GM21737 (cell line): ENCODE data around the gene ACOT13.
"Not testable (repeated sequence)": the region's sequence is repeated elsewhere in the genome, so short reads cannot be mapped to it uniquely, and the experiment has no call there.

Experiments used
- ATAC-seq: cut with Tn5 transposase; IDR thresholded peaks from one replicate; pipeline ENCODE4 v1.9.1; 2021; ENCODE audit warnings: mild to moderate bottlenecking, moderate library complexity; ENCODE audit not compliant: unreplicated experiment

The ACOT13 gene

GRCh38 chr6:24661759-24662158 lies 5.1 kb upstream of the ACOT13 start:
- ATAC-seq: not testable (repeated sequence)

GRCh38 chr6:24662236-24662635 lies 4.6 kb upstream of the ACOT13 start:
- ATAC-seq: no peak

- ATAC-seq: no peak
Measured at GRCh38 chr6:24663189-24663588, 3.7 kb upstream of the ACOT13 start.

GRCh38 chr6:24664046-24664987 lies 2.6 kb upstream of the ACOT13 start:
- ATAC-seq: no peak

GRCh38 chr6:24666097-24666640 lies 708 bp upstream of the ACOT13 start:
- peak; percentile 29 for ATAC-seq

GRCh38 chr6:24667378-24667803 lies 514 bp downstream of the ACOT13 start:
- peak; percentile 1 for ATAC-seq

GRCh38 chr6:24668066-24668996 lies 1.5 kb downstream of the ACOT13 start:
- ATAC-seq: not testable (repeated sequence)

GRCh38 chr6:24668997-24669361 lies 2.1 kb downstream of the ACOT13 start:
- ATAC-seq: no peak

- not testable (repeated sequence) for ATAC-seq
Measured at GRCh38 chr6:24670492-24670891, 3.6 kb downstream of the ACOT13 start.

- ATAC-seq: not testable (repeated sequence)
Measured at GRCh38 chr6:24671077-24671476, 4.2 kb downstream of the ACOT13 start.

- no peak for ATAC-seq
Measured at GRCh38 chr6:24672620-24673182, 5.8 kb downstream of the ACOT13 start.

- ATAC-seq: no peak
Measured at GRCh38 chr6:24673625-24674024, 6.7 kb downstream of the ACOT13 start.

GRCh38 chr6:24678792-24679352 lies 12.0 kb downstream of the ACOT13 start:
- not testable (repeated sequence) for ATAC-seq

GRCh38 chr6:24680582-24680981 lies 13.7 kb downstream of the ACOT13 start:
- ATAC-seq: no peak

GRCh38 chr6:24683297-24684296 lies 16.7 kb downstream of the ACOT13 start:
- no peak for ATAC-seq

- ATAC-seq: no peak
Measured at GRCh38 chr6:24686408-24686807, 19.5 kb downstream of the ACOT13 start.

- no peak for ATAC-seq
Measured at GRCh38 chr6:24686946-24687345, 20.1 kb downstream of the ACOT13 start.

GRCh38 chr6:24689964-24690363 lies 23.1 kb downstream of the ACOT13 start:
- no peak for ATAC-seq

- no peak for ATAC-seq
Measured at GRCh38 chr6:24690593-24690992, 23.7 kb downstream of the ACOT13 start.
